ENCODE measurements around the gene SEPTIN1. TPM values are rescaled to one million over a fixed set of nuclear protein-coding genes. Genes with fewer than 3 reads are reported as not detected.

The SEPTIN1 gene
- 1 to 10 TPM in 11 of 12 donors, not detected in 1; 1.3 to 7.2 (median 2.6) TPM for polyA plus RNA-seq (ENCODE audit: insufficient read length in 12 of 12)
- long read RNA-seq, donor 1 = 0 reads
- long read RNA-seq, donor 2 = 0 reads
- long read RNA-seq, donor 3 = 0 reads
- long read RNA-seq, donor 4 = 0 reads
- long read RNA-seq, donor 5, partial matches to known transcripts = 26 of 26 reads
- long read RNA-seq, donor 5, other reads (novel, unspliced or antisense) = 0 of 26 reads
- long read RNA-seq, donor 6 = 0 reads
- long read RNA-seq, donor 7 = 0 reads
- long read RNA-seq, donor 8 = 0 reads
- long read RNA-seq, donor 9, partial matches to known transcripts = 5 of 5 reads
- long read RNA-seq, donor 9, other reads (novel, unspliced or antisense) = 0 of 5 reads
- long read RNA-seq, donor 10 = 0 reads
- long read RNA-seq, donor 11 = 0 reads

GRCh38 chr16:30382111-30382881 is at the start of gene SEPTIN1:
Gene SEPTIN1 (minus strand): TSS chr16:30382561. CDS start chr16:30382542, 19 bp downstream.
- DNase-seq = no peak

GRCh38 chr16:30430428-30430970 is 48.1 kb upstream of the SEPTIN1 start:
- no peak for DNase-seq

- DNase-seq = peak; percentile 96
Measured at GRCh38 chr16:30429678-30430427, 47.5 kb upstream of the SEPTIN1 start, which contains the start of gene DCTPP1. Gene DCTPP1 (minus strand): TSS chr16:30430030. CDS start chr16:30429980, 50 bp downstream.

DNA sequence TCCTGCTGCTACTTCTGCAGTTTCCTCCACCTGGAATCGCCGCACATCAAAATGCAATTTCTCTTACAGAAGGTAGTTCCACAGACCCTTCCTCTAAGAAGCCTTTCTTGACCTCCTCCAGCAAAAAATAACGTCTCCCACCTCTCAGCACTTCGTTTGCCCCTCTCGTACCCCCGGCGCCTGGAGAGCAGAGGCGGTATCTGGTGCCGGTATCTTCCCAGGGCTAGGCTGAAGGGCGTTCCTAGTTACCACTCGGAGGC is 47.0 kb upstream of the SEPTIN1 start:
- no peak for DNase-seq

DNA sequence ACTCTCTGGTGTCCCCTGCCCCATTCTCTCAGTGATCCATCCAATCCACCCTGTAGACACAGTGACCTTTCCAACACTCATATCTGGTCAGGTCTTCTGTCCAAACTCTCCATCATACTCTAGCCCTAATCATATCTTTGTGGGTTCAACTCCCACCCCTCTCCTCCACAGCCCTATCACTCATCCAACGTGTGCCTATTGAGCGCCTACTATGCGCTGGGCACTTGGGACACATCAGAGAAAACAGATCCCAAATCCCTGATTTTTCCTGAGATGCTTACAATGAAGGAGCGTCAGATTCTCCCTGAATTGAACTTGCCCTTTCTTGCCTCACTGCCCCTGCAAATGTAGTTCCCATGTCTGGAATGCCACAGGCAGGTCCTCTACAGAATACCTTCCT is 45.7 kb upstream of the SEPTIN1 start:
- no peak for DNase-seq

DNA sequence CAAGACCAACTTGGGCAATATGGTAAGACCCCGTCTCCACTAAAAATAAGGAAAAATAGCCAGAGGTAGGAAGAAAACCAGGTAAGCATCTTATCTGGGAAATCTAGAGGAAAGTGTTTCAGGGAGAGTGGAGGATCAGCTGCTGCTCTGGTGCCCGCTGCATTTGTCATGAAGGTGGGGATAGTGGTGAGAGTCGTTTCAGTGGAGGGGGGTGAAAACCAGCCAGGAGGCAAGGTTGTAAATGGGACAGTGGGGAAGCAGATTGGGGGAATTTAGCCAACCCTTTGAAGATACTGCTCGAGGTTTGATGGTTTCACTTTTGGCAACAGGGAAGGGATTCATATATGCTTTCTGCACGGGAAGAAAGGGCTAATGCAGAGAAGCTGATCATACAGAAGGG is 38.6 kb upstream of the SEPTIN1 start:
- no peak for DNase-seq

GRCh38 chr16:30418350-30419181 is 36.2 kb upstream of the SEPTIN1 start:
- no peak for DNase-seq

DNA sequence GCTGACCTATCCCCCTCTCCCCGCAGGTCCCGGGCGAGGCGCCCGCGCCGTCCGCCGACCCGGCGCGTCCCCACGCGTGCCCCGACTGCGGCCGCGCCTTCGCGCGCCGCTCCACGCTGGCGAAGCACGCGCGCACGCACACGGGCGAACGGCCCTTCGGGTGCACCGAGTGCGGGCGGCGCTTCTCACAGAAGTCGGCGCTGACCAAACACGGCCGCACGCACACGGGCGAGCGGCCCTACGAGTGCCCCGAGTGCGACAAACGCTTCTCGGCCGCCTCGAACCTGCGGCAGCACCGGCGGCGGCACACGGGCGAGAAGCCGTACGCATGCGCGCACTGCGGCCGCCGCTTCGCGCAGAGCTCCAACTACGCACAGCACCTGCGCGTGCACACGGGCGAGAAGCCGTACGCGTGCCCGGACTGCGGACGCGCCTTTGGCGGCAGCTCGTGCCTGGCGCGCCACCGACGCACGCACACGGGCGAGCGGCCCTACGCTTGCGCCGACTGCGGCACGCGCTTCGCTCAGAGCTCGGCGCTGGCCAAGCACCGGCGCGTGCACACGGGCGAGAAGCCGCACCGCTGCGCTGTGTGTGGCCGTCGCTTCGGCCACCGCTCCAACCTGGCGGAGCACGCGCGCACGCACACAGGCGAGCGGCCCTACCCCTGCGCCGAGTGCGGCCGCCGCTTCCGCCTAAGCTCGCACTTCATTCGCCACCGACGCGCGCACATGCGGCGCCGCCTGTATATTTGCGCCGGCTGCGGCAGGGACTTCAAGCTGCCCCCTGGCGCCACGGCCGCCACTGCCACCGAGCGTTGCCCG is 35.4 kb upstream of the SEPTIN1 start:
- DNase-seq = peak; percentile 87

DNA sequence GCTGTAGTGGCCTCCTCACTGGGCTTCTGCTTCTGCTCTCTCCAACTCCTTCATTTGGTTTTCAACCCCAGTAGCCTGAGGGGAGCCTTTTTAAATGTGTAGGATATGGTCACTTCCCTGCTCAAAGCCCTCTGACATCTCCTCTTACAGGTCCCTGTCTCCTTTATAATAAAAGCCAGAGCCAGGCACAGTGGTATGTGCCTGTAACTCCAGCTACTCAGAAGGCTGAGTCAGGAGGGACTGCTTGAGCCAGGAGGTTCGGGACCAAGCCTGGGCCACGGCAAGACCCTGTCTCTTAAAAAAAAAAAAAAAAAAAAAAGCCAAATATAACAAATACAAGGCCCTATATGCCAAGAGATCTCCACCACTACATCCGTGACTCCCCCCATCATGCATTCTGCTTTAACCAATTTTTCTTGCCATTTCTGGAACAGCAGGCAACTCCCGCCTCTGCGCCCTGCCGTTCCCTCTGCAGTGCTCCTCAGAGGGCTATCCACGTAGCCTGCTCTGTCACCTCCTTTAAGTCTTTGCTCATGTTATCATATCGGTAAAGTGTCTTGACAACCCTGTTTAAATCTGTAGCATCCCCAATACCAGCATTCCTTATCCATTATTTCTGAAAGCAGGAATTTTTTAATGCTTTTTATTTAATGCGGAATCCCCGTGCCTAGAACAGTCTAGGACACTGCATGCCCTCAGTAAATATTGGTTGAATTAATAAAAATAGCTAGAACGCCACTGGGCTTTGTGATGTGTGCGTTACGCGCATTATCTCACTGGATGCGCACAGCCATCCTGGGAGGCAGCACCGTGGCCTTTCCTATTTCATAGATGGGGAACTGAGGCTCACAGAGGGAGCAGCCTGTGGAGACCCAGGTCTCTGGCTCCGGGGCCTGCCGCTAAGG is 34.5 kb upstream of the SEPTIN1 start:
- no peak for DNase-seq

DNA sequence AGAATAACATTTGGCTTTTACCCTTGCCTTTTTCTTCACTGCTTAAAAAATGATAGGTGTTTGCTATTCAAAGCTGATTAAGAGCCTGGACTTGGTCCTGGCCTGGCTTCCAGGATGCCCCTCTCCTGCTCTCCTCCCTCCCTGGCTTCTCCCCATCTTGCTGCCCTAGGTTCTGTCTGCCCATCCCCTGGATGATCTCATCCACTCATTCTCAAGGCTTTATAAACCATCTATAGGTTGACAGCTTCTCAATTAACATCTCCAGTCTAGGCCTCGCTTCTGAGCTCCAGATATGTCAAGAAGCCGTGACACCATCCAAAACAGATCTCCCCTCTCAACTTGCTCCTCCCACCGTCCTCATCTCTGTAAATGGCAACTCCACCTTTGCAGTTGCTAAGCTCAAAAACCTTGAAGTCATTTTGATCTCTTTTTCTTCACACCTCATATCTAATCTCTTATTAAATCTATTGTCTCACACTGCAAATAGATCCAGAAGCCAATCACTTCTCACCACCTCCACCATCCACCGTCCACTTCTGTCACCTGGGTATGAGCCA is 33.8 kb upstream of the SEPTIN1 start:
- no peak for DNase-seq

DNA sequence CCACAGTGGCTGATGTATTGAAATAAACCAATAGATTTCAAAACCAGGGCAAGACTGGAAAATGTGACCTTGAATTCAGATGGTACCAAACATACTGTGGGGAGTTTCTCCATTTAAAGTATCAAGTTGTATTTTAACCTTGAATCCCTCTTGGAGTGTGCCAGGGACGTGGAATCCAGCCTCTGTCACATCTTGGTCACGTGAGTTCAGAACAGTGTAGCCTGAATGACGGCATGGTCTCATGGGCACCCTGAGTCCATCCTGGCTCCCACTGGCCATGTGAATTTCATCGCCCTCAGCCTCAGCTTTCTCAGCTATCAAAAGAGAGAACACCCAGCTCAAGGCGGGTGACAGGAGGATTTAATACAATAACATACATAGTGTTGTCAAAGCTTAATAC is 31.8 kb upstream of the SEPTIN1 start:
- no peak for DNase-seq

- no peak for DNase-seq
Measured at GRCh38 chr16:30413112-30413806, 30.9 kb upstream of the SEPTIN1 start.

GRCh38 chr16:30409125-30410060 is 27.0 kb upstream of the SEPTIN1 start:
- DNase-seq = peak; percentile 93

DNA sequence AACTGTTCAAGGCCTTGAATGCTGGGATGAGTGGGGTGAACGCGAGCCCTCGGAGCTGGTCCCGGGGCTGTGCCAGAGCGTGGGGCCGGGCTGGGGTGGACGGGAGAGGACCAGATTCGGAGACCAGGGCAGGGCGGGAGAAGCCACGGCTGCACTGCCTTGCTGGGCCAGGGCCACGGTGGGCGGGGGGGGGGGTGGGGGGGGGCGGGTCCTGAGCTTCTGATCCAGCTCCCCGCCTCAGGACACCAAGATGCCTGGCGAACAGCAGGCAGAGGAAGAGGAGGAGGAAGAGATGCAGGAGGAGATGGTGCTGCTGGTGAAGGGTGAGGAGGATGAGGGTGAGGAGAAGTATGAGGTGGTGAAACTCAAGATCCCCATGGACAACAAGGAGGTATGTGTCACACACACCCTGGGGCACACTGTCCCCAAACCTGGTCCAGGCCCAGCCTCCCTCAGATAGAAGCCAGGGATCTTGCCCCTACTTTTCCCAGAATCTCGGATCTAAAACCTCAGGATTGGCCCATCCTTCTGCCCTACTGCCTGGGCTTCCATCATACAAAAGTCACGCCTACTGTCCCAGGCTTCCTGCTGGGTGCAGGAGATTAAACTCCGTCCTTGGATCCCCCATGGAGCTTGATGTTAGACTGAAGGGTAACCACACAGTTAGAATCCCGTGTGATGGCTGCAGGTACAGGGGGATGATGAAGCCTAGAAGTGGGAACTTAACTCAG is 25.6 kb upstream of the SEPTIN1 start:
- DNase-seq = no peak

DNA sequence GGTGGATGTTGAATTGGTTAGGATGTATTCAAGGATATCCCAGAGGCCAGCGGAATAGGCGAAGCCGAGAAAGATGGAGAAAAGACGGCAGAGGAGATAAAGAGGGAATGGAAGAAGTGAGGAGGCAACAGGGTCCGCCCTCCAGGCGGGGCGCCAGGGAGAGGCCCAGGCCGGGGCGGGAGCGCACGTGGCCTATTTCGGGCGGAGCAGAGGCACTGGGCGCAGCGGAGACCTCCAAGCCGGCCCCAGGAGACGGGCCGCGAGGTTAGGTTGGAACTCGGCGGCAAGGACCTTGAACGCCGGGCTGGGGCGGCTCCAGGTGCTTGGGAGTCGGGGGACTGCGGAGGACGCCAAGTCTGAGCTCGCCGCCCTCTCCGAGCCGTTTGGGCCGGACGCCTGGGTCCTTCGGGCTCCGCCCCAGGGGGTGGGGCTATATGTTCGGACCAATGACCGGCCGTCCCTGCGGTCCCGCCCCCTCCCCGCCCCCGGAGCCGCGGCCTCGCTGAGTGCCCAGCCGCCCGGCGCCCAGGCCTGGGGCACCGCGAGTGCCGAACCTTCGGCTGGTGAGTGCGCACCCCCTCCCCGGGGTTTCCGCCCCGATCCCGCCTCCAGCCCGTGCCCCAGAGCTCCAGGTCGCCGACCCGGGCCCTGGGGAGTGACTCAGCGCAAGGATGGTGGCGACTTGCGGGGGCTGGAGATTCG is 24.9 kb upstream of the SEPTIN1 start, which contains the start of gene ZNF771:
Gene ZNF771, plus strand, starts transcription at position 505 of the 702 bp plus-strand sequence. CDS start 448 bp downstream, outside the sequence.
- peak; percentile 95 for DNase-seq

DNA sequence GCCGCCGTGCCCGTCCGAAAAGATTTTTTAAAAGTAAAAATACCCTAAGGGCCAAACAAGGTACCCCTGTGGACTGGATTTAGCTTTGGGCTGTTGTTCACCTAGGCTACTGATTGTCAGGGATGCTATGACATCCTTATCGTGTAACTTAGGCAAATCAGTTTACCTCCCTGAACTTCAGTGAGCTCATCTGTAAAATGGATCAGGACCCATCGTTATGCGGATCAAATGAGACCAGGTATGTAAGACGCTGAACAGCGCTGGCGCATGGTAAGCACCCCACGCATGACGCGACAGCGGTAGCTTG is 24.4 kb upstream of the SEPTIN1 start:
- no peak for DNase-seq
